GM18511 (cell line): ENCODE results near the gene SLC1A7.

Source experiments
- ATAC-seq: cut with Tn5 transposase; IDR thresholded peaks from one replicate; pipeline ENCODE4 v1.9.1; 2021; ENCODE audit warnings: mild to moderate bottlenecking, moderate library complexity; ENCODE audit not compliant: unreplicated experiment

SLC1A7 gene

DNA sequence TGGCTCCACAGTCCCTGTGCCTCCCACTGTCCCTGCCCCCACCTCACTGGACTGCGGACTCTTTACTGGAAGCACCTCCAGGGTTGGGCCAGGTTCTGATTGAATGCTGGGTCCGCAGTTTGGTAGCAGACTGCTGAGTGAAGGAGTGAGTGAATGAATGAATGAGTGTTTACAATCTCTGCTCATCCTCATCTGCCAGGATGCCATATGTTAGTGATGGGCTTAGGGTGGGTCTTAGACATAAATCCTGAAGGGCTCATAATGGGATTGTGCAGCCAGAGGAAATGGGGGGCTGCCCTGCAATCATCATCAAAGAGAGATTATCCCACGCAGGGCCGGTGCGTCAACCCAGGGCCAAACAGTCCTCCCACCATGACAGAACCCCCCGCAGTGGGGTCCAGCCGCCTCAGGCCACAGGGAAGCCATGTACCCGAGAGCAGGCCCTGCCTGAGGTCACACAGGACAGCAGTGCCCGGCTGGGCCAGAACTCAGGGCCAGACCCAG lies 26.1 kb downstream of the SLC1A7 start:
- ATAC-seq: no peak

DNA sequence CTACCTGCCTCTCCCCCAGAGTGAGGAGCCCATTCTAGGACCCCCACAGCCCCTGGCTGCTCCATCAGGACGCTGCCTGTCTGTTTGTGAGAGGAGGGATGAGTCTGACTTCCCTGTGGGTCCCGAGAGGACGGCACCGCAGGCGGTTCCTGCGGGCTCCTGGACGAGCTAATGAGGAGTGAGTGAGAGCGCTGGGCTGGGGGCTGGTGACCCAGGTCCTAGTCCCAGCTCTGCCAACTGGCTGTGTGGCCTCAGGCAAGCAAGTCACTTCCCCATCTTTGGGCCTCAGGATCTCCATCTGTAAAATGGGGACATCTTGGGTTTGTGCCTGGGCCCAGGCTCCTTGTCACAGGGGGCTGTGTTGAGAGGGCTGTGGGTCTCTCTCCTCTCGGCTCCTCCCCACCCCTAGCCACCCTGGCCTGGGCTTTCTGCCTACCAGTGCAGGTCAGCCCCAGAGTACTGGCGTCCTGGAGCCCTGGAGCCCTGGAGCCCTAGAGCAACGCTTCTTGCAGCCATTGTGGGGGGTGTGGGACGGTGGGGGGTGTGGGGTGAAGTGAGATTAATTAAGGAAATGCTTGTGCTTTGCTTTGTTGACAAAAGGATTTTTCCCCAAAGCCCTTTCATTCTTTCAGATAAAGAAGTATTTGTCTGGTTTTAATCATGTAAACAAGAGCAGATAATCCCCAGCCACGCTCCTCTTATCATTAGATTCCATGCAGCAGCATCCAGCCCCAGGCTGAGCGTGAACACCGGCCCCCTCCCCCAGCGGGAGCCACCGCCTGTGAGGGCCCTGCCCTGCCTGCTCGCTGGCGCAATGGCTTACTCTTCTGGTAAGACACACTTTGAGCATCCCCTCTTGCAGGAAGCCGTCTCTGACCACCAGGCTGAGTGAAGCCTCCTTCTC lies 26.8 kb downstream of the SLC1A7 start:
- no peak for ATAC-seq

DNA sequence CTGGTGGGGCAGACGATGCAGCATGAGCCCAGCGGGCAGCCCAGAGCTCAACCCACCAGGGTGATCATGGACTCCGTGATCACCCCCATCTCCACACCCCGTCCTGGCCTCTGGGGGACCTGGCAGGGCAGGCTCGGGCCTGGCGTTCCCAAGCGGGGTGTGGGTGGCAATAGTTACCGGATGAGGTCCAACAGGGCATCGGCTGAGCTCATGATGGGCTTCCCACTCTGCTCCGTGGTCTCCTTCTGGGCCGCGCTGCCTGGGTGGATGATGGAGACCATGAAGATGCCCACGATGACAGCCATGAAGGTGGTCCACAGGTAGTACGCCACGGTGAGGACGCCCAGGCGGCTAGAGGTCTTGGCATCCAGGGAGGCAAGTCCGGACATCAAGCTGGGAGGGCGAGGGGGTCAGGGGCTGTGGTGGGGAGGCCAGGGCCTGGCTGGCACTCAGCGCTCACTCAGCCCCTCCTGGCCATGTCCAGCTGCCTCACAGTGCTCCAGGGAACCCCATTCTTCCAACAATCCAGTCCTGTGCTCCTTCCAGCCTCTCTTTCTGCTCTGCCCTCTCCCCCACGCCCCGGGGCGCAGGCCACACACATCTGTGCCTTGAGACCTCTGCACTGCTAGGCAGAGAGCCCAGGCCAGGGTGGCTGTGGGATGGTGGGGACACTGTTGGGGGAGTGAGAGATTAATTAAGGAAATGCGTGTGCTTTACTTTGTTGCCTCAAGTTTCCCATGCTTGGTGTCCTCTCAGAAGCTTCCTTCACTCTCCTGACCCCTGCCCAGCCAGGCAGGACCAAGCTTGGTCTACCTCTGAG lies 27.6 kb downstream of the SLC1A7 start:
- no peak for ATAC-seq

DNA sequence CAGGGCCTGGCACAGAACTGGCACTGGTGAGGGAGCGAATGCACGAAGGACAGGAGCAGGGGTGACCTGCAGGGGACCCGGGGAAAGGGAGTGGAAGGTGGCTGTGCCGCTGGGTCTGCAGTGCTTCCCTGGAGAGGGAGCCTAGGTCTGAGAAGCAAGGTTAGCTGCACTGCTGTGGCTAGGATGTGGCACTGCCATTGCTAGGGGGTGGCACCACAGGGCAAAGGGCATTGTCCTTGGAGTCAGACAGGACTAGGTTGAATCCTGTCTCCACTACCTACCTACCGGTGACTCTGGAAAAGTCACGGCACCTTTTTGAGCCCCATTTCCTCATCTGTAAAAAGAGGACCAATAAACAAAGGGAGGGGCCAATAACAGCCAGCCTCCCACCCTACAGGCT lies 28.3 kb downstream of the SLC1A7 start:
- ATAC-seq: no peak

DNA sequence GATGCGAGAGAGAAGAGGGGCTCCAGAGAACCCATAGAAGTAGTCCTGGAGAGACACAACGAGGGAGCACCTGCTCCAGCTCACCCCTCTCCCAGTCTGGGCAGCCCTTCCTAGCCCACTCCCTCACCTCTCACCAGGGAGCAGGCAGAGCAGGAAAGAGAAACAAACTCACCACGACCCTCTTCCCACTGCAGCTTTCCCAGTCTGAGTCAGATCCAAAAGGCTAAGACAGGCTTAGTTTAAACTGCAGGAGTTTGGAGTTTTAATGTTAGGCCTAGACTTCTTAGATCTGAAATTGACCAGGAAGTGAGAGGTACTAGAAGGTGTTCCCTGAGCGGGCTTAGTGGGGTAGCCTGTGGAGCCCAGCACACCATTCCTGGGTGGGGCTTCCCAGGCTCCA lies 29.6 kb downstream of the SLC1A7 start:
- no peak for ATAC-seq

DNA sequence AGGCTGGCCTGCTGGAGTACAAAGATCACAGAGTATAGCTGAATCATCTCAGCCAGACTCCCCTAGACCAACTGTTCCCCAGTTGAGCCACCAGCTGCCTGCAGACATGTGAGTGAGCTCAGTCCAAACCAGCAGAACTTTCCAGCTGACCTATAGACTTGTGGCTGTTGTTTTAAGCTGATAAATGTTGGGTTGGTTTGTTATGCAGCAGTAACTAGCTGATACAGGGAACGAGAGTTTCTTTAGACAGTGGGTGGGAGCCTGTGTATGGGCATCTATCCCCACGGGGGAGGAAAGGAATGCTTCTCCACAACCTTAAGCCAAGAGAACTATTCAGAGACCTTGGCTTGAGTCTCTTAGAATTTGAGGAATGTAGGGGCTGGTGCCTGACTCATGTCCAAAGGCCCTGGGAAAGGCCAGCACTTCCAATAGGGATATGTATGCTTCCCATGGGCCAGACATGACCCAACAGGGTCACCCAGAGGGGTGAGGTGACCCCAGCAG lies 30.1 kb downstream of the SLC1A7 start:
- ATAC-seq: no peak

DNA sequence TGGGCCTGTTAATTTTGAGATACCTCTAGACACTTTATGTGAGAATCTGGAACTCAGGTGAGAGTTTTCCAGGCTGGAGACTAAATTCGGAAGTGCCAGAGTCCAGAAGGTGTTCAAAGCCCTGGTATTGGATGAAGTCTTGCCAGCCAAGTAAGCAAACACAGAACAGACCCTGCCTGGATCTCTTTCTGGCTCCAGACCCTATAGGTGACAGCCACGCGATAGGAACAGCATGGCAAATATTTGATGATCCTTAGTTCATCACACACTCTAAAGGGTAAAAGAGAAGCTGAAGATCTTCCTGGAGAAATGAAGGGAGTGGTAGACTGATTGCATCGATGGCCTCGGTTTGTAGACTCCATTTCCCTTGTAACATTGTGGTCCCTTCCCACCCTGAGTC lies 30.7 kb downstream of the SLC1A7 start:
- ATAC-seq: no peak

DNA sequence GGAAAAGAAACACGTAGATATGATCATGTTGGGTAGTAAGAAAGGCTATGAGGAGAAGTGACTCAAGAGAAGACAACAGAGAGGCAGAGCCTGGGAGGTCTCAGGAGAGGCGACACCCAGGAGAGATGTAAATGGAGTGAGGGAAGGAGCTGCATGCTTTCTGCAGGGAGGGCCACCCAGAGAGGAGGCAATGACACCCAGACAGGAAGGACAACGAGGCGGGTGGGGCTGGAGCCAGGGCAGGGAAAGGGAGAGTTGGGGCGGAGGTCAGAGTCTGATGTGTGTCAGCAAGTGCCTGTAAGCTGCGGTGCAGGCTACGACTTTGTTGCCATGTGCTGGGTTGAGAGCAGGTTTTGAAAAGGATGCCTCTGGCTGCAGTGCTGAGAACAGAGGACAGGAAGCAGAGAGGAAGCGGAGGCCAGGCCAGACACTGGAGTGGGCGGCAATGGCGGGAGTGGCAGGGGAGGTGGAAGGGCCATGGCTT lies 31.3 kb downstream of the SLC1A7 start:
- no peak for ATAC-seq

DNA sequence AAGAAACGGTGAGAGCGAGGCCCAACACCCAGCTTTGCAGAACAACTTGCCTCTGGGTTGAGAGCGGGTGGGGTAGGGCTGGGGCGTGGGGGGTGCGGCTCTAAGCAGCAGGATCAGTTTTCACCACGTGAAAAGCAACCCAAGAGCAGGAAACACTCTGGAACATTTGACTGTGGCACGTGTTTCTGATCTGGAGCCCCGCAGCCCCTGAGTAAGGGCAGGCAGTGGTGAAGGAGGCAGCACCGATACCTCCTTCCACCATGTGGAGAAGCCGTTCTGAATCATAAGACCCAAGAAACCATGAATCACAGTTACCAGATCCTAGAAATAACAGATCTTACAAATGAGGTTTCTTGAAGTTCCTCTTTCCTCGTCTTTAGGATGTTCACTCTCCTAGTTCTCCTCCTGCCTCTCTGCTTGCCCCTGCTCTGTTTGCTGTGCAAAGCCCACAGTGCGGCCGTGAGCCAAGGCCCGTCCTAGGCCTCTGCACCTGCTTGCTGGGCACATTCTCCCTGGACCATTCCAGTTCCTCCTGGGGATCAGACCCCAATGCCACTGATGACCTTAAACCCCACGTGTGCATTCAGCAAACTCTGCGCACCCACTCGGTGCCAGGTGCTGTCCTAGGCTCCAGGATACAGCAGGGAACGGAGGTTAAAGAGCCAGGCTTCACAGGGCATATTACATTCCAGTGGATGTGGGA lies 31.9 kb downstream of the SLC1A7 start:
- no peak for ATAC-seq

DNA sequence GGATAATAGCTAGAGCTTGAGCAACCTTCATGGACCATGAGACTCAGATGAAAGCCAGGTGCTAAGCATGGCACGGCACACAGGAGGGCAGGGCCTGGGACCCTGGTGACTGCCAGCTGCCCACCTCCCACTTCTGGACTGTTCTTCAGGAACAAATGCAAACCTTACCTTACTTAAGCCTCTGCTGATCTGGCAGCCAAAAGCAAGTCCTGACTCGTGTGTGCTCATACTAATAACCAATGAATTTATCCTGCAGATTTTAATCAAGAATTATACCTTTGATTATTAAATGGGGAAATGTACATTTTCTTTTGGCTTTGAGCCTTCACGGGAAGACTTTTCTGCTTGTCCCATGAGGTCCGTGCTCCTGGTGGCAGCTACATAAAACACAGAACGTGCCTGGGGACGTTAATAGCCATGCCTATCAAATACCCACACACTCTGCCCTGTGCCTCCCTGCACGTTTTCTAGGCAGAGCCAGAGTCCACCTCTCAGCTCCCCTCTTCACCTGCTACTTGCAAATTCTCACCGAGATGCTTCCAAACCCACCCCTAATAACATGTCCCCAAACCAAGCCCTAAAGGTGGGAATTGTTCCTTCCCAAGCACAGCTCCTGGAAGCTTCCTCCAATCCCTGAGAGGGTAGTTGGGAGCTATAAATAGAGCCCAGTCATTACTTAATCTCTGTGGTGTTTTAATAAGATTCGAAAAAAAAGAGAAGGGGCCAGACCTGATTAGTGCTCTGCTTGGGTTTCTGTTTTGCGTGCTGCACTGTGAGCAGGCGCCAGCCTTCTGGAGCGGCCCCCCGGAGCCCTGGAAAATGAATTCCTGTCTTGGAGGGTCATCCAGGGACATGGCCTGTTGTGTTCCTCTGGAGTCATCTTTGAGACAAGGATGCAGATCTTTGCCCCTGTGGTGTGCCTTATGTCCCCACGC lies 33.5 kb downstream of the SLC1A7 start:
- no peak for ATAC-seq

DNA sequence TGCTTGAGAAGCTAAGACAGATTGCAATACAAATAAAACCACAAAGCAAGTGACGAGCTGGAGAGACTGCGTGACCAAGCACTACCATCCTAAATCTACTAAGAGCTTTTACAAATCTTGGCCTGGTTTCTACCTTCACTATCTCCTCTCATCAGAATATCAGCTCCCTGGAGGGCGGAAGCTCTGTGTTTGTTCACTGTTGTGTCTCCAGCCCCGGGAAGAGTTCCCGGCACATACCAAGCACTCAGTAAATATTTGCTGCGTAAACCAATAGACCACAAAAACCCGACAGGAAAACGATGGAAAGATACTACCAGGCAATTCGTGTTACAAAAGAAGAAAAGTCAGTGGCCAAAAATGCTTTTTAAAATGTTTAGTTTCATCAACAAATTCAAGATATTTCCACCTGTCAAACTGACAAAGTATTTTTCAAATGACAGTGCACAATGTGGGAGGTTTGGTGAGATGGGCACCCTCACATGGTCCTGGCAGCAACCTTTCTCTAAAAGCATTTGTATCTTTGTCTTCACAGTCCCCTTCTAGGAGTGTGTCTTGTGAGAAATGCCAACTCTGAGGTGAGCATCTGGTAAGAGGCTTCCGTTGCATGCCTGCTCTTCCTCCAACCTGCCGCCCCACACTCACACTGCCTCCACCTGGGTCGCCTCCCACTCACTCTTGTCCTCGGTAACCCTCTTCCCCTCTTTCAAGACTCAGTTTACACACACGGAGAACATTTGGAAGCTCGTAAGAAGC lies 34.7 kb downstream of the SLC1A7 start:
- no peak for ATAC-seq

DNA sequence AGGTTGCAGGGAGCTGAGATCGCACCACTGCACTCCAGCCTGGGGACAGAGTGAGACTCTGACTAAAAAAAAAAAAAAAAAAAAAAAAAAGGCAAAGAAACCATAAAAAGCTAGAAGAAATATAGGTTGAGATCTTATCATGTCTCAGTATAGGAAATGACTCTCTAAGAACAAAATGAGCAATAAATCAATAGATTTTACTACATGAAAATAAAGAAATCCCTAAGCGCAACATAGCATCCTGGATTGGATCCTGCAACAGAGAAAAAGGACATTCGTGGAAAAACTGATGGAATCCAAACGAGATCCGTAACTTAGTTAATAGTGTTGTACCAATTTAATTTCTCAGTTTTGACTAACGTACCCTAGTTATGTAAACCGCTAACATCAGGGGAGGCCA lies 35.3 kb downstream of the SLC1A7 start:
- ATAC-seq: no peak

DNA sequence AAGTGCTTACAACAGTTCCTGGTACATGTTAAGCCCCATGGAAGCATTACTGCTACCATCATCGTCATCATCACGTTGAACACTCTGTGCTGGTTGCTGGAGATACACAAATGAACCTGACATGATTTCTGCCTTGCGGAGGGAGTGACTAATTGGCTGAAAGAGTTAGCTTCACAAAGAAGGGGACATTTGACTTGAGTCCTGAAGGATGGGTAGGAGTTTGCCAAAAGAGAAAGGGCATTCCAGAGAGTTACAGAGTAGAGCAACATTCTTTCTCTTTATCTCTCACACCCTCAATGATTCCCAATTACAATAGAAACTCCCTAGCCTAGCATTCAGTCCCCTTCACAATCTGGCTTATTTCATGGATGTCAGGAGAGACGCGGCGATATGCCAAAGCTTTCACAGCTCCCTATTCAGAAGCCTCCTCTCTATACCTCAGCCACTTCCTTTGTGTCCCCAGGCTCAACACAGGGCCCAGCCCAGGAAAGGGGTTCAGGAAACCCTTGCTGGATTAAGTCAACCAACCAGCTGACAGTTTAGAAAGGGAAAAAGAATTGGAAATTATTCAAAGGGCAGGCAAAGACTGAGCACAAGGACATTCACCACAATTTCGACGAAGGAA lies 38.0 kb downstream of the SLC1A7 start:
- no peak for ATAC-seq

DNA sequence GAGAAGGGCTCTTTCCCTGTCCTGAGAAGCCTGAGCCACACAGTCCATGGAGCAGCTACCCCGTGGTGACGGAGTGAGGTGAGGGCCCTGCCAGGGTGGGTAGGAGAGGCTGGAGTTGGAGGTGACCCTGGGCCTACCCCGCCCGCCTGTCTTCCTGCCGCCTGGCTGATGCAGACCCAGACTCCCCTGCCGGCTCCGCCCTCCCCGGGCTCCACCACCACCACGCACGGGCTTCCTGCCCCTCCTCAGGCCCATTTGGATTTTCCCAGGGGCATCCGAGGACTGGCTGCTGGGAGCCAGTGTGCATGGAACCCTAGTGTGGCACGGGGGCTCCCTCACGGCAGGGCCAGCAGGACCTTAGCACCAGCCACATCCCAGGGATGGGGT lies 47.9 kb downstream of the SLC1A7 start:
- no peak for ATAC-seq

DNA sequence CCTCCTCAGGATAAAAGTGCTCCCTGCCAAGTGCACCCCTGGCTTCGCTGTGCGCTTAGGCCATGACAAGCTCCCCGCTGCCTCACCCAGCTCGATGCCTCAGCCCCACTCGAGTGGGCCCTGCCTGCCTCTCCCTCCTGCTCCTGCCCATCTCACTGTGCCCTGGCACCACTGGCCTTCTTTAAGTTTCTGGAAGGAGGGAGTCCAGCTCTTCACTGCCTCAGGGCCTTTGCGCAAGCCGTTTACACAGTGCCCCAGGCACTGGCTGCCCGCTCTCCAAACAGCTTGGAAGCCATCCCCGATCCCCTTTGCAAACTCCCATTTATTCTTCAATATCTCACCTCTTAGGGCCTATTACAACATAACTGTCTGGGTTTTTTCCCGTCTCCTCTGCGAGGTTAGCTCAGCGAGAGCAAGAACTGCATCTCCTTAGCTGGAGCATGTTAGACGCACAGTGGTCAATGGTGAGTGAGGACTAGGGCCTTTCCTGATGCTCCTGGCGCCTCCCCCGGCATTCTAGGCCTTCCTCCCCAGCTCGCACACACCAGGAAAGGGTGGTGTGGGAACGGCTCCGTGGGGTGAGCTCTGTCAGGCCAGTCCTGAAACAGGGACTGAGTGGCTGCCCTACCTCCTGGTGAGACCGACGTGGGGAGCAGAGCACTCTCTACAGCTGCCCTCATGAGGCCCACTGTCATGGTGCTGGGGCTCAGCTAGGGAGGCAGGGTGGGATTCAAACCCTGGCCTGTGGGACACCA lies 48.5 kb downstream of the SLC1A7 start:
- no peak for ATAC-seq

DNA sequence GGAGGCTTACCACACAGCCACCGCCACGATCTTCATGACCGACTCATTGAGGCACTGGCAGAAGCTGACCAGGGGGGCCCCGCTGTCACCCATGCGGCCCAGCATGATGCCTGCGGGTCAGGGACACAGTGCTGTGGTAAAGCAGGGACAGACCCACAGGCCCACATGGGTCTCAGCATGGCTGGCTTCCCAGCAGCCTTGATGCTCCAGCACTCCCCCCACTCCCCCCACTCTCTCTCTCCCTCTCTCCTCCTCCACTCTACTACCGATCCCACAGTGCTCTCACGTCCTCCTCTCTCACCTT lies 49.0 kb downstream of the SLC1A7 start:
- no peak for ATAC-seq

DNA sequence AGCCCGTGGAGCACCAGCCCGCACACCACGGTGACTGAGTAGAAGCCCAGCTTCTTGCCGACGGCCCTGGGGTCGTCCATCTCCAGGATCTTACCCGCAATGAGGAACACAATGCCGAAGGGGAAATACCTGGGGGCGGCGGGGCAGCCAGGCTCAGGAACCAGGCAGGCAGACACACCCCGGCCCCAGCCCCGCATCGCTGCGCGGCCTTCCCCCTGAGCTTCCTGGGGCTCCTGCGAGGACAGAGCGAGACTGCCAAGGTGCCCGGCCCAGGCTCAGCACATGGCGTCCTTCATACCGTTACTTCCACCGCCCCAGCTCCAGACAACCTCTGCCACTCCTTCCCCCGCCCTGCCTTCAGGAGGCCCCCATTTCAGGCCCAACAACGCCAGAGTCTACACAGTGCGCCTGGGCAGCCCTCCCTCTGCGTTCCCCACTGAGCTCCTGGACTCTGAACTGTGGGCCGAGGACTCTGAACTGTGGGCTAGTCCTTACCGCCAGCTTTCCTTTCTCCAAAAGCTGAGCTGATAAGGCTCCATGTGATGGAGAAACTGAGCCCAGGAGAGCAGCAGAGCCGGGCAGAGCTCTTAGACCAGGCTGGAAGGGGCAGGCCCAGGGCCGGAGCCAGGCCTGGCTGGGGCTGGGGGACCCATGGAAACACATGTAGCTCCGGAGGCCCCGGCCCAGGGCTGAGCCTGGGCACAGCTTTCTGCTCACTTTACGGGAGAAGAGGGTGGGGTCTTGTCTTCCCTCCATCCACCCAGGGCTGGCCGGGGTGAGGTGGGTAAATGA lies 49.6 kb downstream of the SLC1A7 start:
- ATAC-seq: no peak
